ENCODE measurements around the gene NMNAT3.

NMNAT3 gene

GRCh38 chr3:139524841-139525636, 152.7 kb downstream of the NMNAT3 start:
- in situ Hi-C loops (cut with HindIII; ENCODE audit: low sequenced_read_pairs): no loop called here

- in situ Hi-C loops (cut with HindIII; ENCODE audit: low sequenced_read_pairs): no loop called here
These were observed 154.1 kb downstream of the NMNAT3 start for GRCh38 chr3:139523718-139524117.

- in situ Hi-C loops (cut with HindIII; ENCODE audit: low sequenced_read_pairs): no loop called here
These were observed 154.6 kb downstream of the NMNAT3 start for GRCh38 chr3:139523166-139523565.

- in situ Hi-C loops (cut with HindIII; ENCODE audit: low sequenced_read_pairs): no loop called here
These were observed 155.4 kb downstream of the NMNAT3 start for GRCh38 chr3:139522421-139522820.

- in situ Hi-C loops (cut with HindIII; ENCODE audit: low sequenced_read_pairs): no loop called here
These were observed 156.0 kb downstream of the NMNAT3 start for GRCh38 chr3:139521816-139522215.

- in situ Hi-C loops (cut with HindIII; ENCODE audit: low sequenced_read_pairs): no loop called here
These were observed 156.6 kb downstream of the NMNAT3 start for GRCh38 chr3:139521144-139521543.

GRCh38 chr3:139519998-139520737, 157.6 kb downstream of the NMNAT3 start:
- in situ Hi-C loops (cut with HindIII; ENCODE audit: low sequenced_read_pairs): no loop called here

GRCh38 chr3:139518926-139519842, 158.6 kb downstream of the NMNAT3 start:
- in situ Hi-C loops (cut with HindIII; ENCODE audit: low sequenced_read_pairs): no loop called here

- in situ Hi-C loops (cut with HindIII; ENCODE audit: low sequenced_read_pairs): no loop called here
These were observed 159.5 kb downstream of the NMNAT3 start for GRCh38 chr3:139518306-139518705.

GRCh38 chr3:139517321-139518065, 160.3 kb downstream of the NMNAT3 start:
- in situ Hi-C loops (cut with HindIII; ENCODE audit: low sequenced_read_pairs): no loop called here

GRCh38 chr3:139514741-139515140, 163.0 kb downstream of the NMNAT3 start:
- in situ Hi-C loops (cut with HindIII; ENCODE audit: low sequenced_read_pairs): no loop called here

Data from endothelial cell of hepatic sinusoid (primary cell).